Endothelial cell of umbilical vein (primary cell): ENCODE results near the gene CXCR3. TPM values are rescaled to one million over a fixed set of nuclear protein-coding genes. Genes with fewer than 3 reads are reported as not detected.

Source experiments
- BruUV-seq: library from RNA; stranded (reverse); fragments of 400-500 nt; replicated peaks from 2 replicates; lab custom pipeline; 2021; lab: Mats Ljungman, UMichigan
- CTCF ChIA-PET: fragments of 300-600, 350-600 bp; sonication (Branson Sonifier 250); formaldehyde crosslinking; loops from one replicate; lab custom pipeline; 2021; ENCODE audit warnings: antibody characterized with exemption, inconsistent platforms; lab: Charles Lee
- POLR2A ChIA-PET: fragments of 300-600, 350-600 bp; sonication (Branson Sonifier 250); formaldehyde crosslinking; loops from one replicate; lab custom pipeline; 2021; ENCODE audit warnings: antibody characterized with exemption, inconsistent platforms; lab: Charles Lee
- DNase-seq: peaks from one replicate; pipeline ENCODE4 v3.0.0-alpha.2; 2011; ENCODE audit warnings: low read depth, low spot score
- FAIRE-seq: peaks from 2 replicates; lab custom pipeline; 2011; peaks lifted over from hg19 to GRCh38; lab: Jason Lieb, UNC
- H2AFZ ChIP-seq: 2 replicates; pipeline ENCODE4 v1.6.0; 2012; ENCODE audit warnings: low read depth, low read length, control low read depth, inconsistent platforms
- H3K27ac ChIP-seq: 2 replicates; pipeline ENCODE4 v1.5.1; 2011; ENCODE audit warnings: low read depth, mild to moderate bottlenecking, control low read depth, low read length, moderate library complexity; ENCODE audit not compliant: insufficient read depth
- H3K27me3 ChIP-seq, 2 experiments: 2 replicates each; pipeline versions ENCODE4 v1.6.0 to v1.6.1; 2011; ENCODE audit warnings: low read length in 2 of 2, mixed read lengths in 1 of 2; ENCODE audit not compliant: control insufficient read depth in 2 of 2, insufficient read depth in 2 of 2
- H3K36me3 ChIP-seq, 2 experiments: 2 replicates in 1 of 2; 3 replicates in 1 of 2; pipeline ENCODE4 v1.5.1; 2011; ENCODE audit warnings: low read length in 2 of 2, mild to moderate bottlenecking in 1 of 2, moderate library complexity in 1 of 2; ENCODE audit not compliant: control insufficient read depth in 2 of 2, insufficient read depth in 2 of 2; ENCODE audit errors: extremely low read depth in 1 of 2
- H3K4me1 ChIP-seq: 3 replicates; pipeline ENCODE4 v1.5.1; 2011; ENCODE audit warnings: mild to moderate bottlenecking, low read length; ENCODE audit not compliant: control insufficient read depth, insufficient read depth; ENCODE audit errors: extremely low read depth
- H3K4me2 ChIP-seq: 2 replicates; pipeline ENCODE4 v1.6.1; 2011; ENCODE audit warnings: low read length, control low read depth, mixed read lengths; ENCODE audit not compliant: insufficient read depth
- H3K4me3 ChIP-seq, 3 experiments: fragments of 200-600 bp in 1 of 3; sonication (generic), shearing (Covaris generic) in 1 of 3; replicated peaks in 1 of 3; 2 replicates each; pipeline ENCODE4 v1.5.1; 2011 to 2016; ENCODE audit warnings: control low read depth in 3 of 3, low read length in 3 of 3, mild to moderate bottlenecking in 2 of 3, inconsistent platforms in 1 of 3, low read depth in 1 of 3, moderate library complexity in 1 of 3; ENCODE audit not compliant: insufficient read depth in 1 of 3
- H3K79me2 ChIP-seq: 2 replicates; pipeline ENCODE4 v1.6.0; 2012; ENCODE audit warnings: low read length, inconsistent platforms; ENCODE audit not compliant: control insufficient read depth, insufficient read depth
- H3K9ac ChIP-seq: replicated peaks from 2 replicates; pipeline ENCODE3; 2011; ENCODE audit warnings: low read length, control low read depth; ENCODE audit not compliant: insufficient read depth; ENCODE audit errors: extremely low read depth
- H3K9me1 ChIP-seq: replicated peaks from 3 replicates; pipeline ENCODE4 v1.6.0; 2011; ENCODE audit warnings: mild to moderate bottlenecking, low read length; ENCODE audit not compliant: control insufficient read depth, insufficient read depth; ENCODE audit errors: extremely low read depth
- H3K9me3 ChIP-seq: replicated peaks from 2 replicates; pipeline ENCODE4 v1.5.1; 2012; ENCODE audit warnings: low read length, inconsistent platforms; ENCODE audit not compliant: control insufficient read depth, insufficient read depth
- H4K20me1 ChIP-seq: replicated peaks from 2 replicates; pipeline ENCODE3; 2011; ENCODE audit warnings: mild to moderate bottlenecking, low read length; ENCODE audit not compliant: control insufficient read depth, insufficient read depth; ENCODE audit errors: extremely low read depth
- CTCF ChIP-seq, 2 donors: IDR thresholded peaks; 1 replicate in 1 of 2; 2 replicates in 1 of 2; pipeline ENCODE4 v1.5.1; 2011; ENCODE audit warnings: low read length in 2 of 2, mild to moderate bottlenecking in 2 of 2, moderate library complexity in 2 of 2, control low read depth in 1 of 2, inconsistent platforms in 1 of 2, low read depth in 1 of 2; ENCODE audit not compliant: insufficient read depth in 1 of 2; ENCODE audit errors: extremely low read depth in 1 of 2
- EZH2 ChIP-seq: IDR thresholded peaks from 2 replicates; pipeline ENCODE4 v1.6.1; 2012; ENCODE audit warnings: borderline replicate concordance, low read depth, mild to moderate bottlenecking, moderate library complexity, low read length, inconsistent platforms; ENCODE audit not compliant: severe bottlenecking
- FOS ChIP-seq: IDR thresholded peaks from 2 replicates; pipeline ENCODE4 v1.6.1; 2011; ENCODE audit warnings: mild to moderate bottlenecking, low read length, moderate library complexity, borderline replicate concordance; ENCODE audit not compliant: insufficient read depth
- GATA2 ChIP-seq: IDR thresholded peaks from 2 replicates; pipeline ENCODE4 v1.7.0; 2011; ENCODE audit warnings: low read depth, mild to moderate bottlenecking, moderate library complexity, mixed read lengths, low read length; ENCODE audit not compliant: insufficient read length, insufficient read depth
- JUN ChIP-seq: IDR thresholded peaks from 2 replicates; pipeline ENCODE4 v1.6.1; 2011; ENCODE audit warnings: borderline replicate concordance, low read depth; ENCODE audit not compliant: insufficient read length, insufficient read depth
- MYC ChIP-seq: IDR thresholded peaks from one replicate; pipeline ENCODE4 v1.6.1; 2011; ENCODE audit warnings: mild to moderate bottlenecking, low read depth, low read length
- POLR2A ChIP-seq: IDR thresholded peaks from 2 replicates; pipeline ENCODE4 v1.6.1; 2012; ENCODE audit warnings: low read depth, mild to moderate bottlenecking, control low read depth, low read length
- POLR2AphosphoS5 ChIP-seq: IDR thresholded peaks from 2 replicates; pipeline ENCODE4 v1.6.1; 2012; ENCODE audit warnings: low read depth, mild to moderate bottlenecking, control low read depth, low read length, moderate library complexity; ENCODE audit not compliant: insufficient read depth
- dilution Hi-C: fragments of 300-500 bp; cut with MboI; formaldehyde crosslinking; loops from one replicate; pipeline ENCODE4 v1.15.0; 2019; ENCODE audit warnings: low sequenced_read_pairs; ENCODE audit not compliant: extremely low pct_ligation_motif_present
- intact Hi-C: fragments of 100-400 bp; cut with micrococcal nuclease; formaldehyde crosslinking; loops from one replicate; pipeline ENCODE4 v1.10.0; 2022
- polyA plus RNA-seq, 4 experiments: library from polyadenylated mRNA; depleted of rRNA in 3 of 4; stranded (reverse) in 3 of 4; unstranded in 1 of 4; fragments of >200 nt; gene quantifications; 2 replicates each; pipeline versions ENCODE4 v1.2.1 to v1.2.3, GENCODE V29; 2011 to 2012; ENCODE audit warnings: missing spikeins in 1 of 4
- total RNA-seq: library from RNA; stranded (reverse); gene quantifications from 2 replicates; pipeline ENCODE4 v1.2.3, GENCODE V29; 2021
- TF ChIP-seq, protein P1 (sequence below): IDR thresholded peaks from 2 replicates; pipeline ENCODE4 v1.6.1; 2011; ENCODE audit not compliant: insufficient read depth, insufficient read length

The CXCR3 gene
- total and polyA plus RNA-seq, 2 donors (not counting 3 experiments of a cell fraction or from before 2014, with no cell fraction given), result not detected

- no peak for DNase-seq
- no peaks in the 10 kb centered on the region for H3K9me1 ChIP-seq
- intact Hi-C loops (no loop called here), dilution Hi-C loops (no loop called here)
- CTCF ChIA-PET, result interaction anchor here (1.4 kb wide), 1 partner anchor 71 kb away, joined by 3 read pairs; no protein-coding TSS in a partner anchor
- H3K4me3 ChIP-seq, result no peak overlapping the region
- no peaks in the 10 kb centered on the region for H4K20me1 ChIP-seq
- H2AFZ ChIP-seq, result no peak overlapping the region
- H3K27me3 ChIP-seq, result no peaks in the 10 kb centered on the region
- POLR2A ChIA-PET, result no interaction called here
- H3K4me2 ChIP-seq, result no peak overlapping the region
- H3K79me2 ChIP-seq, result no peaks in the 10 kb centered on the region
- no peak for FAIRE-seq
- no TSS peak for BruUV-seq
- H3K4me1 ChIP-seq, result no peaks in the 10 kb centered on the region
- no peak overlapping the region for H3K27ac ChIP-seq
- H3K9ac ChIP-seq, result no peak overlapping the region
- H3K36me3 ChIP-seq, result no peaks in the 10 kb centered on the region
- no peak for TF ChIP-seq POLR2A
- TF ChIP-seq CTCF (IDR thresholded peaks at IDR 0.05; ENCODE audit: extremely low read depth in 1 of 2, insufficient read depth in 1 of 2, low read depth in 1 of 2, low read length in 2 of 2), result no peak
- no peak for TF ChIP-seq FOS
- TF ChIP-seq EZH2, result no peak
- TF ChIP-seq, protein P1, sequence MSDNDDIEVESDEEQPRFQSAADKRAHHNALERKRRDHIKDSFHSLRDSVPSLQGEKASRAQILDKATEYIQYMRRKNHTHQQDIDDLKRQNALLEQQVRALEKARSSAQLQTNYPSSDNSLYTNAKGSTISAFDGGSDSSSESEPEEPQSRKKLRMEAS, result no peak
- no peak for TF ChIP-seq JUN
- no peak for TF ChIP-seq MYC
- TF ChIP-seq GATA2, result no peak
- no peak for TF ChIP-seq POLR2AphosphoS5
- H3K9me3 ChIP-seq, result no peaks in the 10 kb centered on the region
Observed at GRCh38 chrX:71581210-71581609, 37.1 kb downstream of the CXCR3 start.
